Thymus (tissue), 11 donors: ENCODE data around the gene GPR82. TPM values are rescaled to one million over a fixed set of nuclear protein-coding genes. Genes with fewer than 3 reads are reported as not detected.

Source experiments
- DNase-seq, 9 donors: peaks; one replicate each; pipeline ENCODE4 v3.0.0-alpha.2; 2013; ENCODE audit warnings: low spot score in 9 of 9, low read depth in 6 of 9, missing footprints in 1 of 9
- H3K27ac ChIP-seq, 2 donors: one replicate each; pipeline ENCODE4 v1.5.1; 2013; ENCODE audit warnings: control low read depth in 1 of 2, low read depth in 1 of 2, low read length in 1 of 2, mild to moderate bottlenecking in 1 of 2, moderate library complexity in 1 of 2
- H3K27me3 ChIP-seq, 2 donors: one replicate each; pipeline ENCODE4 v1.5.1; 2013; ENCODE audit warnings: low read length in 1 of 2; ENCODE audit not compliant: control insufficient read depth in 2 of 2, insufficient read depth in 1 of 2
- H3K36me3 ChIP-seq, 2 donors: one replicate each; pipeline ENCODE4 v1.5.1; 2013; ENCODE audit warnings: low read length in 1 of 2, mild to moderate bottlenecking in 1 of 2, moderate library complexity in 1 of 2; ENCODE audit not compliant: control insufficient read depth in 2 of 2, insufficient read depth in 2 of 2
- H3K4me1 ChIP-seq, 2 donors: one replicate each; pipeline ENCODE4 v1.5.1; 2013; ENCODE audit warnings: low read length in 2 of 2; ENCODE audit not compliant: control insufficient read depth in 2 of 2, insufficient read depth in 2 of 2
- H3K4me3 ChIP-seq, 2 donors: one replicate each; pipeline ENCODE4 v1.5.1; 2013; ENCODE audit warnings: low read length in 2 of 2, control low read depth in 1 of 2, mild to moderate bottlenecking in 1 of 2
- H3K9me3 ChIP-seq, 2 donors: one replicate each; pipeline ENCODE4 v1.5.1; 2013; ENCODE audit warnings: low read length in 1 of 2, mild to moderate bottlenecking in 1 of 2; ENCODE audit not compliant: control insufficient read depth in 2 of 2, insufficient read depth in 1 of 2
- WGBS: extraction: QIAGEN DNeasy Blood & Tissue Kit; methylation state at CpG from one replicate; pipeline ENCODE4 v1.1.7; 2013; 5-methylcytosine and 5-hydroxymethylcytosine counted together
- polyA plus RNA-seq: library from polyadenylated mRNA; stranded (reverse); fragments of 200-250 nt; gene quantifications from one replicate; pipeline ENCODE4 v1.2.3, GENCODE V29; 2013
- total RNA-seq: library from RNA; stranded (reverse); fragments of 120-200 nt; gene quantifications from one replicate; pipeline ENCODE4 v1.2.4, GENCODE V29; 2013
- donor health status: healthy.

The GPR82 gene
- total and polyA plus RNA-seq, 2 donors, result 0.50 to 0.61 TPM

DNA sequence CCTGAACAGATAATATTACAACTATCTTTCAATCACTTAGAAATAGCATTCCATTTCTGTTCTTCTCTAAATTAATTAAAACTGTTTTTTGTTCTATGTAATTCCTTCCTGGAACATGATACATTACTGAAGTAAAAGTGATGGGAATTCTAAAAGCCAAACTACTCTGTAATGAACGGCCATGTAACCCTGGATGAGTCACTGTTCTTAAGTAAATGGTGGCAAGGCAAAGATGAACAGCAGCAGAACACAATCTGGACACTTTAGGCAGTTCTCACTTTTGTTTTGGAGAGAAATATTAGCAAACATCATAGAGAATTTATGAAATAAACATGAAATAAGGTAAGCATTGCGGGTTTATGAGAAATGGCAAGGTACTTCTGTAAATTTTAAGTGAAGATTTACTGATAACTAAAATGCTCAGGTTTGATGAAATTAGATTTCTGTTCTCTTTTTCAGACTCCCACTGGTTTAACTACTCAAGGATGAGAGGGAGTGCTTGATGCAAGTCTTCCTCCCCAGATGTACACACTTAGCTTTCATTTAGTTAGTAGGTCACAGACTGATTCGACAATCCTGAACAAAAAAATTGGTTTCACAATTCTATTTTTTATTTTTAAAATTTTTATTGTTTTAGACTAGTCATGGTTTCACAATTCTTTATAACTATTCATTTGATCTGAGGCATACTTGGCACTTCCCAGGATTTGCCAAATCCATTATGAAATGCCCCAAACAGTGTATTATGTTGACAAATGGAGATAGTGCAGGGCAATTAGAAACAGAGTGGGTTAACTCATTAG, 964 bp upstream of the GPR82 start:
- no peak overlapping the region for H3K4me3 ChIP-seq
- H3K9me3 ChIP-seq, result peaks cover 2 to 6% of the 10 kb centered on the region in 2 donors
- 95% methylated on average over 3 of the region's 3 CpGs for WGBS
- H3K36me3 ChIP-seq, result peaks cover 0 to 4% of the 10 kb centered on the region in 2 donors
- no peaks in the 10 kb centered on the region for H3K4me1 ChIP-seq
- no peaks in the 10 kb centered on the region for H3K27me3 ChIP-seq
- no peak overlapping the region for H3K27ac ChIP-seq
- DNase-seq, result no peak

- Histone ChIP-seq H3K4me3 (no peak overlapping the region), H3K27me3 (no peaks in the 10 kb centered on the region), H3K9me3 (no peaks in the 10 kb centered on the region), H3K36me3 (no peaks in the 10 kb centered on the region), H3K27ac (no peak overlapping the region), H3K4me1 (no peaks in the 10 kb centered on the region)
- DNase-seq, result no peak
- WGBS, result 98% methylated on average over 3 of the region's 3 CpGs
Measured at GRCh38 chrX:41728125-41728524, 4.1 kb downstream of the GPR82 start.

- Histone ChIP-seq H3K4me3 (no peak overlapping the region), H3K4me1 (no peaks in the 10 kb centered on the region), H3K27ac (no peak overlapping the region), H3K9me3 (no peaks in the 10 kb centered on the region), H3K27me3 (no peaks in the 10 kb centered on the region), H3K36me3 (no peaks in the 10 kb centered on the region)
- DNase-seq, result no peak
- 92% methylated on average over 2 of the region's 2 CpGs for WGBS
Measured at GRCh38 chrX:41730081-41730480, 6.1 kb downstream of the GPR82 start.

DNA sequence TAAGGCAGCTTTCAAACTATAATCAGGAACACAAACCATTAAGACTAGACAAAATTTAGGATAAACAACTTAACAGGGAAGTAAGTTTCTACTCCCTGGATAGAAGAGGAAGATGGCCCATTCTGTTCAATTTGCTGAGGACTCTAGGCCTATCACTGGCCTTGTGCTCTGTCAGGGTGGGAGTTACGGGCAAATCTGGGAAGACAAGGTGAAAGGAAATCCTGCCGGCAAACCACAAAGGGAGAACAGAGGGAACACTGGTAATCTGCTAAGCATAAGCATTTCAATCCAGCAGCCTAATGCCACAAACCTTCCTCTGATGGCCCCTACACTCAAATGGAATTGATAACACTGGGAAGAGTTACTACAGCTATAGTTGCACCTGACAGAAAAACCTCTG, 8.3 kb downstream of the GPR82 start:
- Histone ChIP-seq H3K9me3 (no peaks in the 10 kb centered on the region), H3K27me3 (no peaks in the 10 kb centered on the region), H3K36me3 (peaks cover 0 to 3% of the 10 kb centered on the region in 2 donors), H3K4me3 (no peak overlapping the region), H3K27ac (no peak overlapping the region), H3K4me1 (peaks cover 0 to 7% of the 10 kb centered on the region in 2 donors)
- WGBS, result 77% methylated on average over 2 of the region's 2 CpGs
- no peak for DNase-seq

GRCh38 chrX:41733939-41734338, 10.0 kb downstream of the GPR82 start:
- Histone ChIP-seq H3K27me3 (no peaks in the 10 kb centered on the region), H3K4me1 (peaks cover 0 to 7% of the 10 kb centered on the region in 2 donors), H3K27ac (peak overlapping the region in 1 of 2 donors; percentile 51), H3K4me3 (no peak overlapping the region), H3K9me3 (no peaks in the 10 kb centered on the region), H3K36me3 (peaks cover 2 to 3% of the 10 kb centered on the region in 2 donors)
- peak in 2 of 9 donors; percentile 4 to 32 for DNase-seq
- WGBS, result 79% methylated on average over 1 of the region's 1 CpG

DNA sequence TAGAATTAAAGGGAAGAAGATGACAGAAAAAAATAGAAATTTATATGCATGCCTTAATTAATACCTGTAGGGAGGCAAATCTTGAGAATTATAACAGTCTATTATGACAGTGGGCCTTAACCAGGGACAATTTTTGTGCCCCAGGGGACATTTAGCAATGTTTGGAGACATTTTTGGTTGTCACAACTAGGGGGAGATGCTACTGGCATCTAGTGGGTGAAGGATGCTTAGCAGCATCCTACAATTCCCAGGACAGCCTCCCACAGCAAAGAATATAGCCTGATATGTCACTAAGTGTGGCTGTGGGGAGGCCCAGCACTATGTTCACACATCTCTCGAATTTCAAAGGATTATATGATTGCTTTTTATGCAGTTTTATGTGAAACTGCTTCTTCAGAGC, 10.5 kb downstream of the GPR82 start:
- Histone ChIP-seq H3K9me3 (no peaks in the 10 kb centered on the region), H3K36me3 (peaks cover 2 to 3% of the 10 kb centered on the region in 2 donors), H3K27ac (no peak overlapping the region), H3K4me1 (peaks cover 0 to 7% of the 10 kb centered on the region in 2 donors), H3K4me3 (no peak overlapping the region), H3K27me3 (no peaks in the 10 kb centered on the region)
- peak in 2 of 9 donors; percentile 21 to 29 for DNase-seq
- WGBS, result 48% methylated on average over 1 of the region's 1 CpG

DNA sequence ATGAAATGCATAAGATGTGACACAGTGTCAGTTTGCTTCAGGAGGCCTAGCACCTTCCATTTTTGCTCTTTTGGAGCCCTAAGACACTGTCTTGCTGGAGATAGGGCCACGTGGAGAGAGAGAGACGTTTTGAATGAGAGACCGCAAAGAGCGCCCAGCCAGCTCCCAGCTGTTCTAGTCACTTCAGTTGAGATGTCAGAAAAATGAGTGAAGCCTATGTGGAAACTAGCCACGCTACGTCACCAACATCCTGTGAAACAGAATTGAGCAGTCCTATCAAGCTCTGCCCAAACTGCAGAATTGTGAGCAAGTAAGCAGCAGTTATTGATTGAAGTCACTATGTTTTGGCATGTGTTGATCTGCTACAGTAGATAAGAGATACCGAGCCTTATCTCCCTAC, 13.1 kb downstream of the GPR82 start:
- Histone ChIP-seq H3K9me3 (no peaks in the 10 kb centered on the region), H3K36me3 (peaks cover 4 to 6% of the 10 kb centered on the region in 2 donors), H3K27me3 (no peaks in the 10 kb centered on the region), H3K27ac (peak overlapping the region in 1 of 2 donors; percentile 33), H3K4me1 (peaks cover 0 to 7% of the 10 kb centered on the region in 2 donors), H3K4me3 (no peak overlapping the region)
- WGBS, result 76% methylated on average over 7 of the region's 7 CpGs
- peak in 8 of 9 donors; percentile 13 to 79 (median 48) for DNase-seq

DNA sequence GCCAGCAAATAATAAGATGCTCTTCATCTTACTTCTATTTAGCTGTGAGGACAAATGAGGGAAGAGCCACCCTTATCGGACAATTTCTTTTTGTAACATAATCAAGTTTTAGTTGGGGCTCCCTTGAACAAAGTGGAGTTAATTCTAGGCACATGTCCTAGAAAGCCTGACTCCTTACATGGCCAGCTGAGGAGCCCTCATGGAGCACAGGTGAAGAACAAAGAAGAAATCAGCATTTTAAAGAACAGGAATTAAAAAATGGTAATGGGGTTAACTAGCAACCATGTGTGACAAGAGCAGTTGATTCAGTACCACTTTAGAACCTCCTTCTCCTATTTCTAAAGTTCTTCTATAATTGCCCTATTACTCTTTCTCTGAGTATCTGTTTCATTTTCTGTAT, 15.9 kb downstream of the GPR82 start:
- Histone ChIP-seq H3K4me3 (no peak overlapping the region), H3K27me3 (no peaks in the 10 kb centered on the region), H3K9me3 (no peaks in the 10 kb centered on the region), H3K36me3 (peaks cover 12 to 14% of the 10 kb centered on the region in 2 donors), H3K4me1 (peaks cover 0 to 7% of the 10 kb centered on the region in 2 donors), H3K27ac (no peak overlapping the region)
- 100% methylated on average over 1 of the region's 1 CpG for WGBS
- no peak for DNase-seq

GRCh38 chrX:41750716-41751115, 26.7 kb downstream of the GPR82 start:
- H3K27ac ChIP-seq, result no peak overlapping the region
- 100% methylated on average over 3 of the region's 3 CpGs for WGBS
- H3K4me3 ChIP-seq, result no peak overlapping the region
- no peaks in the 10 kb centered on the region for H3K36me3 ChIP-seq
- no peaks in the 10 kb centered on the region for H3K9me3 ChIP-seq
- H3K27me3 ChIP-seq, result no peaks in the 10 kb centered on the region
- DNase-seq, result no peak
- H3K4me1 ChIP-seq, result no peaks in the 10 kb centered on the region
